GM19397 (cell line): ENCODE measurements around the gene BMPR1A.
"Not testable (repeated sequence)": the region's sequence is repeated elsewhere in the genome, so short reads cannot be mapped to it uniquely, and the experiment has no call there.

Experiments used
- ATAC-seq: cut with Tn5 transposase; IDR thresholded peaks from one replicate; pipeline ENCODE4 v1.9.1; 2021; ENCODE audit warnings: mild to moderate bottlenecking, moderate library complexity; ENCODE audit not compliant: unreplicated experiment

BMPR1A gene

GRCh38 chr10:86963341-86963919 is 207.0 kb downstream of the BMPR1A start:
- ATAC-seq: no peak

- ATAC-seq: no peak
These were observed 207.8 kb downstream of the BMPR1A start for GRCh38 chr10:86964061-86964846.

GRCh38 chr10:86964847-86965190 is 208.4 kb downstream of the BMPR1A start:
- no peak for ATAC-seq

GRCh38 chr10:86965986-86966654 is 209.7 kb downstream of the BMPR1A start:
- no peak for ATAC-seq

- no peak for ATAC-seq
These were observed 211.1 kb downstream of the BMPR1A start for GRCh38 chr10:86967481-86967941.

- no peak for ATAC-seq
These were observed 212.0 kb downstream of the BMPR1A start, which contains the start of gene ADIRF for GRCh38 chr10:86968271-86968993. Gene ADIRF, plus strand, starts transcription at chr10:86968482. Its CDS starts 63 bp downstream, at chr10:86968545.

GRCh38 chr10:86968994-86969355 is 212.6 kb downstream of the BMPR1A start:
- ATAC-seq: no peak

GRCh38 chr10:86969421-86970041 is 213.1 kb downstream of the BMPR1A start:
- ATAC-seq: no peak

- ATAC-seq: no peak
These were observed 214.0 kb downstream of the BMPR1A start for GRCh38 chr10:86970162-86970981.

- ATAC-seq: no peak
These were observed 214.5 kb downstream of the BMPR1A start for GRCh38 chr10:86970982-86971231.

- peak; percentile 87 for ATAC-seq
These were observed 215.0 kb downstream of the BMPR1A start for GRCh38 chr10:86971232-86971991.

GRCh38 chr10:86972613-86973380 is 216.4 kb downstream of the BMPR1A start:
- ATAC-seq: no peak

- ATAC-seq: no peak
These were observed 218.1 kb downstream of the BMPR1A start for GRCh38 chr10:86974484-86974883.

GRCh38 chr10:86976362-86977056 is 220.1 kb downstream of the BMPR1A start:
- no peak for ATAC-seq

GRCh38 chr10:86978457-86978856 is 222.0 kb downstream of the BMPR1A start:
- not testable (repeated sequence) for ATAC-seq

GRCh38 chr10:86979296-86979818 is 222.9 kb downstream of the BMPR1A start:
- no peak for ATAC-seq

GRCh38 chr10:86979977-86980448 is 223.6 kb downstream of the BMPR1A start:
- no peak for ATAC-seq

- not testable (repeated sequence) for ATAC-seq
These were observed 224.6 kb downstream of the BMPR1A start for GRCh38 chr10:86981020-86981419.
